HG02642 (cell line): ENCODE measurements around the gene NCBP3.
"Not testable (repeated sequence)": the region's sequence is repeated elsewhere in the genome, so short reads cannot be mapped to it uniquely, and the experiment has no call there.

Experiments used
- ATAC-seq: cut with Tn5 transposase; IDR thresholded peaks from one replicate; pipeline ENCODE4 v1.9.1; 2021; ENCODE audit warnings: mild to moderate bottlenecking; ENCODE audit not compliant: unreplicated experiment, poor library complexity

NCBP3 gene

DNA sequence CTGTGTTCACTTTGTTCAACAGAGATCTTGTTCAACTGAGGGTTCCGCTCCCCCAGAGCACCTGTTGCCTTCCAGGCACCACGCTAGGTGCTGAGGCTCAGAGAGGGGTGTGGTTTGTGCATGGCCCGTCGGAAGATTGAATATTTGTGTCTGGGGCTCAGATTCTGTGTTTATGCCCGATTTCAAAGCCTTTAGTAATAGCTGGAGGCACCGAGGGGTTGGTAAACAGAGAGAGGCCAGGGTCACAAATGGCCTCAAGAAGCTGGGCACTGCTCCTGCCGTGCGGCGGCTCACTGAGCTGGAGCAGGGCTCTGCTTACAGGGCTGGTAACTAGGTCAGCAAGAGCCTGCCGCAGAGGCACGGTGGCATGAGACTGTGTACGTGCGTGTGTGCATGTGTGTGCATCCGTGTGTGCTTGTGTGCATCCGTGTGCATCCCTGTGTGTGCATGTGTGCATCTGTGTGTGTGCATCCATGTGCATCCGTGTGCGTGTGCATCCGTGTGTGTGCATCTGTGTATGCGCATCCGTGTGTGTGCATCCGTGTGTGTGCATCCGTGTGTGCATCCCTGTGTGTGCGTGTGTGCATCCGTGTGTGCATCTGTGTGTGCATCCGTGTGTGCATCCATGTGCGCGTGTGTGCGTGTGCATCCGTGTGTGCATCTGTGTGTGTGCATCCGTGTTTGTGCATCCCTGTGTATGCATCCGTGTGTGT lies 50.5 kb downstream of the NCBP3 start:
- no peak for ATAC-seq

GRCh38 chr17:3794557-3795389 lies 51.3 kb downstream of the NCBP3 start:
- no peak for ATAC-seq

GRCh38 chr17:3794152-3794551 lies 51.9 kb downstream of the NCBP3 start:
- not testable (repeated sequence) for ATAC-seq

DNA sequence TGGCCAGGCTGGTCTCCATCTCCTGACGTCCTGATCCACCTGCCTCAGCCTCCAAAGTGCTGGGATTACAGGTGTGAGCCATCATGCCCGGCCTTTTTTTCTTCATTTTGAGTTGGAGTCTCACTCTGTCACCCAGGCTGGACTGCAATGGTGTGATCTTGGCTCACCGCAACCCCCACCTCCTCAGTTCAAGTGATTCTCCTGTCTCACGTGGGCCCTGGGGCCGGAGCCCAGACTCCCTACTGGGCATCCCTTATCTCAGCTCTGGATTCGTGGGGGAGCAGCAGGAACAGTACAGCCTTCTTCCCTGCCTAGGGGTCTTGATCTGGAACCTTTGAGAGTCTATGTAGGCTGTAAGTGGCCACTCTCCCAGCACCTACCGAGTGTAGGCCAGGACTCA lies 52.8 kb downstream of the NCBP3 start:
- not testable (repeated sequence) for ATAC-seq

DNA sequence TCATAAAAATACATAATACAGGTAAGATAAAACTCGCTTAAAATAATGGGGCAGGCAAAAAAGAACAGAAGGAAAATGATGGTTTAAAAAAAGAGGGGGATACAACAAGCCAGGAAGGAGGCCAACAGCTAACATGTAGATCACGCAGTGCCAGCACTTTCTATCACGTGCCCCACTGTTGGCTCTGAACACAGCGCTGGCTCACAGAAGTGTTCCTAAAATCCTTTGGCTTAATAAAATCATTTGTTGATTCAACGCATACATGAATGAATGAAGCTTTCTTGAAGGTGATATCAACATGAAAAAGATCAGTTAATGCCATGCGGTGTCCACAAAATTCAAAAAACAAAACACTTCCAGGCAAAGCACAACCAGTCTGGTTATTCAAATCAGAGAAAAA lies 53.6 kb downstream of the NCBP3 start:
- ATAC-seq: no peak

DNA sequence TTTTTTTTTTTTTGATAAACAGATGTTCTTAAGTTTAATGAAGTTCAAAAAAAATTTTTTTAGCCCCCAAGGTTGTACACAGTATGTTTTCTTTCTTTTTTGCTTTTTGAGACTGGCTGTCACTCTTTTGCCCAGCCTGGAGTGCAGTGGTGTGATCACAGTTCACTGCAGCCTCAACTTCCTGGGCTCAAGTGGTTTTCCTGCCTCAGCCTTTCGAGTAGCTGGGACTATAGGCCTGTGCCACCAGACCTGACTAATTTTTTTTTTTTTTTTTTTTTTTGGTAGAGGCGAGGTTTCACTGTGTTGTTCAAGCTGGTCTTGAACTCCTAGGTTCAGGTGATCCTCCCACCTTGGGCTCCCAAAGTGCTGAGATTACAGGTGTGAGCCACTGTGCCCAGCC lies 57.8 kb downstream of the NCBP3 start:
- no peak for ATAC-seq

- ATAC-seq: not testable (repeated sequence)
Measured at GRCh38 chr17:3785323-3785722, 60.7 kb downstream of the NCBP3 start.

DNA sequence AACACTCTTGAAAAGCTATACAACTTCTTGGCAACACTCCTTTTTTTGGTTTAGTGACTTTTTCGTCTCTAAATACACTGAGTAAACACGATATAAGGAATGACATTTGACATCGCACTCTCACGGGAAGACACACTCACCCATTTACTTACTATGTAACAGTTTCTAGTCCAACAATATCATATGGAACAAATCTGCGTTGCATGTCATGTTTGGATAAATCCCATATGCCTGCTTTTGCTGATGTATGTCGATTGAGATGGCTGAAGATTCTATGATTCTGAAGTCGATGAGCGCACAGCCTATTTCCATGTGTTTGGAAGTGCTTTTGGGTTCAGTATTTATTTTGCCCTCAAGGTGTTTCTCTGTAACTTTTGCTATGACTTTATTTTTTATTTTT lies 63.3 kb downstream of the NCBP3 start:
- no peak for ATAC-seq

DNA sequence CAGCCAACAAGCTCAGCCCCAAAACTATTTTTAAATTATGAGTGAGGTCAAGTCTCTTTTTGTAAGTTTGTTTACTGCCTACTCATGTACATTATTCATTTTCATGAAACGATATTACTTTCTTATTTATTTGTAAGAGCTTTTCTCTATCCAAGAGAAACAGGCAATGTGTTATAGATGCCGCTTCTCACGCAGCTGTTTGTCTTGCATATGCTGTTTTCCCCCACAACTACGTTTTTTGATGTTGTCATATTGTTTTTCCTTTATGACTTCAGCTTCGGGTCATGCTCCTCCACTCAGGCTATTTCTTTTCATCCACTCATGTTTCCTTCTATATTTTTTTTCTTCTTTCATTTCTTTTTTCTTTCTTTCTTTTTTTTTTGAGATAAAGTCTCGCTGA lies 65.1 kb downstream of the NCBP3 start:
- ATAC-seq: no peak

- no peak for ATAC-seq
Measured at GRCh38 chr17:3777366-3778120, 68.5 kb downstream of the NCBP3 start.

DNA sequence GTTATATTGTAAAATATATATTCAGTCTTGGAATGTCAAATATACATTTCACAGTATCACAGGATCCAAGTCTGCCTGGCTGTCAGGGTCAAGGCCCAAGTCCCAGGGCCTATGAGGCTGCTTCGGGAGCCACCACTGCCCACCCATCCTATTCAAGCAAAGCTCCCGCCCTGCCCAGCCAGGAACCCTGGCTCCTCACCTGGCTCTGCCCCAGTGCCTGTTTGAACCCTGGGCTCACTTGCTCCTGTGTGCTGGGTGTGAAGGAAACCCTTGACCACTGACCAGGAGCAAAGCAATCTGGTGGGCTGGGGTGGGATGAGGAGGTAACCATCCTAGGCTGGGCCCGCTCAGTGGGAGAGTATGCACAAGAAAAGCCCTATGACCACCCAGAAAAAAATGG lies 72.1 kb downstream of the NCBP3 start:
- ATAC-seq: no peak

GRCh38 chr17:3773511-3773910 lies 72.5 kb downstream of the NCBP3 start:
- ATAC-seq: no peak

DNA sequence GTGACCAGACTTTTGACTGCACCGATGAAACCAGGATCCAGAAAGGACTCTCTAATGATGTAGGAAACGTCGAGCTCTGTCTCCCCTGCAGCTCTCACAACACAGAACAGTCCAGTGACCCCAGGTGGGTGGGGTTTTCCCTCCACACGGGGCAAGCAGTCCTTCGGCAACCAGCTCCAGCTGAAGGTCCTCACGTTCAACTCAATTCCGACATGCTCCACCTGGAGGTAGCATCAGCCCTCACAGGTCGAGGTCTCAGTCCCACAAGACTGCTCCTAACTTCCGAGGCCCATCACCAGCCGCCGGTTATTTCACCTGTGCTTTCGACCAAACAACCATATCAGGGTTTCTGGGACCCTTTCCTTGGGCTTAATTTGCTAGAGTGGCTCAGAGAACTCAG lies 73.3 kb downstream of the NCBP3 start:
- ATAC-seq: no peak

- ATAC-seq: no peak
Measured at GRCh38 chr17:3771140-3771539, 74.9 kb downstream of the NCBP3 start.

DNA sequence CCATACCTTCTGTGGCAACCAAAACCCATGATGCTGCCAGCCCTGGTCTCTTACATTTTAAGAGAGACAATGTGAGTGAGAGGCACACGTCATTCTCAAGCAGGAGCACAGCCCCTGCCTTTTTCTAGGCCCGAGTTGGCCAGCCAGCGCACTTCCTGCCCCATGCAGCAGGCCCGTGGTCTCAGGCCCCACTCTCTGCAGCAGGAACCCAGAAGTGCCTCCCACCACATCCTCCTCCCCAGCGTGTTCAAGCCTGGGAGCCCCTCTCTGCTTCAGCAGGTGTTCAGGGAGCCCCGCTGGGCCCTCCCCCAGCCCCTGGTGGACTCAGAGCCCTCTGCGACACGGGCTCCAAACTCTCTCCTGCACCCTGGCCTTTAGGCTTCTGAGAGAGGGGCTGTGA lies 75.6 kb downstream of the NCBP3 start:
- no peak for ATAC-seq

DNA sequence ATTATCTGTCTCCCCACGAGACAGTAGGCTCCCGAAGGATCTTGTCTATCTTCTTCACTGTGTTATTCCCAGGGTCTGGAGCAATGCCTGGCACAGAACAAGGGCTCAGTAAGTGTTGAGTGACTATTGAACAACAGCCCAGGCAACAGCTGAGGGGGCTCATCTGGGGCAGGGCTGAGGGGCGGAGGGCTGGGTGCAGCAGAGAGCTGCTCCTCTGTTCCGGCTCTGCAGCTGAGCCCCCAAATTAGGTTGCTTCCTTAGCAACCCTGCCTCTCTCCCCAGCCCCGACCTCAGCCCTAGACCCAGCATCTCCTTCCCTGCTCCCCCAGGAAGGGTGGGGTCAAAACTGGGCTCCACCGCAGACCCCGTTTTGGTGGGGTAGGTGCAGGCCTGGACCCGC lies 77.3 kb downstream of the NCBP3 start:
- no peak for ATAC-seq

- no peak for ATAC-seq
Measured at GRCh38 chr17:3768341-3768740, 77.7 kb downstream of the NCBP3 start.

DNA sequence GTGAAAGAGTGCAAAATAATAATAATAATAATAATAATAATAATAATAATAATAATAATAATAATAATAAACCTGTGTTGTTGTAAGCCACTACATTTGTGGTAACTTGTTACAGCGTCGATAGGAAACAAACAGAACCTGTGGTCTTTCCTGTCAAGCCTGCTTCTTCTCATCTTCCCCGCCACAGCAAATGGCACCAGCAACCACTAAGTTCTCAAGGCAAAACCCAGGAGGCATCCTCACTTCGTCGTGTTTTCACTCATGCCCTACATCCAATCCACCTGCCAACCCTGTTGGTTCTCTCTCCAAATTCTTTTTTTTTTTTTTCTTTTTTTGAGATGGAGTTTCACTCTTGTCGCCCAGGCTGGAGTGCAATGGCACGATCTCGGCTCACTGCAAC lies 79.3 kb downstream of the NCBP3 start:
- ATAC-seq: no peak

GRCh38 chr17:3765981-3766380 lies 80.1 kb downstream of the NCBP3 start:
- ATAC-seq: no peak

DNA sequence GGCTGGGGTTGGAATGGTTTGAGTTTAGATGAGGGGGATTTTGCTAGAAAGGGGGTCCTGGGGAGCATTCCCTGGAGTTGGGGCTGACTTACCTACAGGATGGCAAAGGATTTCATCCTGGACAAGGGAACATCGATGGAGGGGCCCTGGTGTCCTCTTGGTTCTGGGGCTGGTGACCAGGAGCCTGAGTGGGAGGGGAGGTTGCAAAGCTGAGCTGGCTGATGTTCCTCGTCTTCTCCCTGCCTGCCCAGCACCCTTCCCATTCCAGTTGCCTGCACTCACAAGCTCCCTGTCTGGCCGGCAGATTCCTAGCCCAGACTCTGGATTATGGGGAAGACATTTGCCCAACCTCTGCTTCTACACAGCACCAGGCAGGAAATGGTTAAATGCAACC lies 82.3 kb downstream of the NCBP3 start:
- ATAC-seq: no peak
